BE2C (cell line): ENCODE results near the gene WNT7A.

Experiments
- DNase-seq: peaks from one replicate; pipeline ENCODE4 v3.0.0-alpha.2; 2020
- H3K27me3 ChIP-seq: fragments of 250-450 bp; sonication (Bioruptor Pico); 2 replicates; pipeline ENCODE4 v1.5.1; 2020; ENCODE audit warnings: mild to moderate bottlenecking
- H3K36me3 ChIP-seq: fragments of 250-450 bp; sonication (Bioruptor Pico); 2 replicates; pipeline ENCODE4 v1.5.1; 2020; ENCODE audit warnings: mild to moderate bottlenecking
- H3K4me1 ChIP-seq: fragments of 250-450 bp; sonication (Bioruptor Pico); 2 replicates; pipeline ENCODE4 v1.5.1; 2020
- H3K4me3 ChIP-seq: 2 replicates; pipeline ENCODE4 v1.5.1; 2011; ENCODE audit warnings: low read depth, low read length
- H3K9me3 ChIP-seq: fragments of 250-450 bp; sonication (Bioruptor Pico); 2 replicates; pipeline ENCODE4 v1.5.1; 2020
- TF ChIP-seq, protein P1 (sequence below): IDR thresholded peaks from 2 replicates; pipeline ENCODE4 v1.5.1; 2012; ENCODE audit warnings: mild to moderate bottlenecking, low read depth, low read length

WNT7A gene

DNA sequence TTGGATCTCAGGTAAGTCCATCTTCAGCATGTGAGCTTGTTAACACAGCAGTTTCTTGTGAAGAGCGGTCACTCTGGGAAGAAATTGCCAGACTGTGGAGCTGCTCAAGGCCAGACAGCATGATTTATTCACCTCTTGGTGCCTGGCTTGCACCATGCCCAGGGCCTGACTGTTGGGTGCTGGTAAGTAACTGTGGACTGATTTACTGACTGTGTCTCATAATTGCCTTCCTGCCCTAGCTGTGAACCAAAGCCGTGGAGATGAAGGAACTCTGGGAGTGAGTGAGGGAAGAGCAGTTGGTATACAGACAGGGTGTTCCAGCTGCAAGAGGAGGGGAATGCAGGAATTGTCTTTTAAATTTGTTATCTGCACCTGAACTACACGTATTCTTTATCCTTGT, 18.5 kb upstream of the WNT7A start:
- H3K4me3 ChIP-seq = no peak overlapping the region
- H3K36me3 ChIP-seq = no peaks in the 10 kb centered on the region
- TF ChIP-seq, protein P1, sequence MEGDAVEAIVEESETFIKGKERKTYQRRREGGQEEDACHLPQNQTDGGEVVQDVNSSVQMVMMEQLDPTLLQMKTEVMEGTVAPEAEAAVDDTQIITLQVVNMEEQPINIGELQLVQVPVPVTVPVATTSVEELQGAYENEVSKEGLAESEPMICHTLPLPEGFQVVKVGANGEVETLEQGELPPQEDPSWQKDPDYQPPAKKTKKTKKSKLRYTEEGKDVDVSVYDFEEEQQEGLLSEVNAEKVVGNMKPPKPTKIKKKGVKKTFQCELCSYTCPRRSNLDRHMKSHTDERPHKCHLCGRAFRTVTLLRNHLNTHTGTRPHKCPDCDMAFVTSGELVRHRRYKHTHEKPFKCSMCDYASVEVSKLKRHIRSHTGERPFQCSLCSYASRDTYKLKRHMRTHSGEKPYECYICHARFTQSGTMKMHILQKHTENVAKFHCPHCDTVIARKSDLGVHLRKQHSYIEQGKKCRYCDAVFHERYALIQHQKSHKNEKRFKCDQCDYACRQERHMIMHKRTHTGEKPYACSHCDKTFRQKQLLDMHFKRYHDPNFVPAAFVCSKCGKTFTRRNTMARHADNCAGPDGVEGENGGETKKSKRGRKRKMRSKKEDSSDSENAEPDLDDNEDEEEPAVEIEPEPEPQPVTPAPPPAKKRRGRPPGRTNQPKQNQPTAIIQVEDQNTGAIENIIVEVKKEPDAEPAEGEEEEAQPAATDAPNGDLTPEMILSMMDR = no peak
- H3K27me3 ChIP-seq = peaks cover 16% of the 10 kb centered on the region
- H3K4me1 ChIP-seq = no peaks in the 10 kb centered on the region
- H3K9me3 ChIP-seq = no peaks in the 10 kb centered on the region
- DNase-seq = no peak

GRCh38 chr3:13896473-13897154, 16.7 kb upstream of the WNT7A start:
- TF ChIP-seq, protein P1 = peak; percentile 74
- Histone ChIP-seq H3K36me3 (no peaks in the 10 kb centered on the region), H3K4me1 (no peaks in the 10 kb centered on the region), H3K4me3 (no peak overlapping the region), H3K27me3 (peaks cover 16% of the 10 kb centered on the region), H3K9me3 (no peaks in the 10 kb centered on the region)
- DNase-seq = peak; percentile 45

DNA sequence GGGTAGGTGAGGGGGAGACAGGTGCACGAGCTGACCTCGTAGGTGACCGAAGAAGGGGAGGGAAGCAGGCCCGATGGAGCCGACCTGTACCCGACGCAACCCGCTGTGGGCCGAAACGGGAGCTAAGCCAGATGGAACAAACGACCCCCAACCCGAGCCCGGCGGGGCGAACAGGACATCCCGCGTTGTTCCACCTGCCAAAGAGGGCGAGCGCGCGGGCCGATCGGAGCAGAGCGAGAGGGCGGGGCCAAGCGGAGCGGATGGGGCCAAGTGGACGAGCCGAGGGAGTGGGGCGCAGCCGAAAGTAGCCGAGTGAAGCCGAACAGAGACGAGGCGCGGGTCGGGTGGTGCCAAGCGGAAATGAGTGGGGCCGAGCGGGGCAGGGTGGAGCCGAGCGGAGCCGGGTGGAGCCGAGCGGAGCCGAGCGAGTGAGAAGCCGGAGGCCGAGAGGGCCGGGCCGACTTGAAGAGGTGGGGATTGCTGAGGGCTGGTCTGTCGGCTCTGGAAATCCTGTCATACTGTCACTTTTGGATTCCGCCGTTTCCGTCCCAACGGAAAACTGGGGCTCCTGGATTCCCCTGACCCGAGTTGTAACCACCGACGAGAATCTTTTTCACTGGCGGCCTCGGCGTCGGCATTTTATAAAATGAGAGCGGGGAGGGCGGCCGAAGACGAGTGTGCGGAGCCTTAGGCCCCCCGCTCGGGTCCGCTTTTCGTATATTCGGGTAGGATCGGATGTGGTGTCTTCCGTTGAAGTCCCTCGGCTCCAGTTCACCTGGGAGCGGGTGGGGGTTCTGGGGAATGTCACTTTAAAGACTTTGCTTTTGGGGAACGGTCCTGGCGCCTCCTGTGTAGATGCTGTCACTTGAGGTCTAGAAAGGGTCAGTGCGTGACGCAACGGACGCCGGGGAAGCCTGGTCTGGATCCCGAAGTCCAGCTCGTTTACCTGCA, 15.6 kb upstream of the WNT7A start:
- DNase-seq = peak; percentile 79
- H3K9me3 ChIP-seq = no peaks in the 10 kb centered on the region
- H3K27me3 ChIP-seq = peaks cover 16% of the 10 kb centered on the region
- H3K4me1 ChIP-seq = no peaks in the 10 kb centered on the region
- H3K36me3 ChIP-seq = no peaks in the 10 kb centered on the region
- H3K4me3 ChIP-seq = peak overlapping the region; percentile 51
- TF ChIP-seq, protein P1 = no peak

DNA sequence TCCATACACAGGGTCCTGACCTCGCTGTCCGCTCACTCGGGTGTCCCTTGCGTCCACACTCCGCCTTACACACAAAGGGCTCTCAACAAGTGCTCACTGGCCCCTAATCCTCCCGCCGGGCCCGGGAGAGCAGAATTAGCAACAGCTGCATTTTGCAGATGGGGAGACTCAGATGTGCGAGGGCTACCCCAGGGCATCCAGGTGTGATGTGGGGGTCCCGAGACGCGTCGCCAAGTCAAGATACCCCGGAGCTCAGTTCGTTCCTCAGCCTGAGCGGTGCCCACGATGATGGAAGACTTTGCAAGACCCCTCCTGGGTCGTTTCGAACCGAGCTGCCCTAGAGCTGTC, 14.9 kb upstream of the WNT7A start:
- peak overlapping the region; percentile 51 for H3K4me3 ChIP-seq
- TF ChIP-seq, protein P1 = no peak

DNA sequence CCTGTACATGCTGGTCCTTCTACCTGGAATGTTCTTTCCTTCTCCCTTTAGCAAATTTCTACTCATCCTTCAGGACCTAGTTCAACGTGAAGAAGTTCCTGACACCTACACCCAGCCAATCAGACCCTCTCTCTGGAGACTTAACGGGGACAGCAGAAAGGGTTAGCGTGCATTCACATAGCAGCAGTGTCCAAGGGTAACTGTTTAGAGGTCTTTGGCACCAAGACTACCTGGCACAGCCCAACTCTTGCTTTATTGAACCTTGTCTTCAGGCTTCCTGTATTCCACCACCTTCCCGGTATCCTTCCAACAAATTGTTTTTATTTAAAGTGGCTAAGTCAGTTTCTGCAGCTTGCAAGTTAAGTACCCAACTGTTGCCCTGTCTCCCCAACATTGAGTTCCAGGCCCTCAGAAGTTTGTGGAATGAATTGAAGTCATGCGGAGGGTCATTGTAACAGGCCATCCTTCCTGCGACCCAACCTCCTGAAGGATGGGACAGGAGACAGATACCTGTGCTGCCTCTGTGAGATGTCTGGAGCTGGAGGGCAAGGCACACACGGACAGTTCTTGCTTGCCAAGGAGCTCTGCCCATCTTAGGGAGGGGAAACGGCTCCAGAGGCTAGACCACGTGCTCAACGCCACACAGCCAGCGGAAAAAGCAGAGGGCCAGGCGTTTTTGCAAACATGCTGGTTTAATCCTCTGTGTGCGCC, 14.4 kb upstream of the WNT7A start:
- Histone ChIP-seq H3K27me3 (peaks cover 16% of the 10 kb centered on the region), H3K4me3 (no peak overlapping the region), H3K9me3 (no peaks in the 10 kb centered on the region), H3K36me3 (no peaks in the 10 kb centered on the region), H3K4me1 (no peaks in the 10 kb centered on the region)
- TF ChIP-seq, protein P1 = no peak
- no peak for DNase-seq

More for the DNA sequence above, 14.9 kb upstream of the WNT7A start:
- DNase-seq = no peak
- Histone ChIP-seq H3K36me3 (no peaks in the 10 kb centered on the region), H3K9me3 (no peaks in the 10 kb centered on the region), H3K27me3 (peaks cover 16% of the 10 kb centered on the region), H3K4me1 (no peaks in the 10 kb centered on the region)
